Astrocyte of the cerebellum (primary cell): Measurements from ENCODE around the gene ITPRID1.

ENCODE experiments used
- DNase-seq: peaks from one replicate; pipeline ENCODE4 v3.0.0-alpha.2; 2011; ENCODE audit warnings: low read depth
- H3K4me3 ChIP-seq: 2 replicates; pipeline ENCODE4 v1.5.1; 2011; ENCODE audit warnings: mild to moderate bottlenecking, low read depth, low read length, moderate library complexity
- CTCF ChIP-seq: IDR thresholded peaks from 2 replicates; pipeline ENCODE4 v1.5.1; 2012; ENCODE audit warnings: low read length, low read depth, moderate library complexity, mild to moderate bottlenecking; ENCODE audit errors: missing control alignments
- in situ Hi-C: cut with HindIII; loops from 2 replicates; pipeline ENCODE4 v1.10.0; 2017; ENCODE audit warnings: low sequenced_read_pairs

The ITPRID1 gene

GRCh38 chr7:31679574-31680305 lies 165.8 kb downstream of the ITPRID1 start:
- TF ChIP-seq CTCF, result no peak
- no peak for DNase-seq
- in situ Hi-C loops, result no loop called here

DNA sequence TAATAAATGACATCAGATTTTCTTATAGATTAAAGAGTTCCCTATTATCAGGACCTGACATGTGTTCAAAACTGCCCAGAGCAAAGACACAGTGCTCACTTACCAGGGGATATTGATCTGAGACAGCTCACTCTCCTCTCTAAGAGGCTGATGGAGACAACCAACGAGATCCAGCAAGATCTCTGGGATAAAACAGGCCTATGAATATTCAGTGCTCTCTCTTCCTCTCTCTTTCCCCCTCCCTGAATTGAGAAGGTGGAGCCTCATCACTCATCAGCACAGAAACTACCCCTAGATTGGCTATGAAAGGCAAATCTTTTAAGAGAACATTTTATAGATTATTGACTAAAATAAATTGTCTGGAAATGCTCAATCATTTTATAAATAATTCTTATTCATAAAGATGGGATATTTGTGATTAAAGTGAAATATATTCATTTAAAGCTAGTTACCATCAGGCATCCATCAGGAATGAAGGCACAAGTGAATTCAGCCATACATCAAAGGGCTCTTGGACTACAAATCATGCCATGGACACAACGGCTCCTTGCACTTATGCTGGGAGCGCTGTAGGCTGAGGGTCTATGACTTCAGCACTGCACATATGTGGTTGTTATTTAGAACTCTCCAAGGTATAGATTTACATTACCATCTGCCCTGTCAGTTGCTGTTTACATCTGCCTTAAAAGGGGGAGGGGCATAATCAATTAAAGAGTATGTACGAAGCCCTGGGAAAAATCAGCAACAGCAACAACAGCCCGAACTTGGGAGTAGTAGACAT lies 169.7 kb downstream of the ITPRID1 start:
- TF ChIP-seq CTCF, result no peak
- no peak for DNase-seq
- H3K4me3 ChIP-seq, result no peak overlapping the region
- in situ Hi-C loops, result no loop called here

More at GRCh38 chr7:31679574-31680305, 165.8 kb downstream of the ITPRID1 start:
- no peak overlapping the region for H3K4me3 ChIP-seq

GRCh38 chr7:31687024-31687748 lies 173.3 kb downstream of the ITPRID1 start, which contains the start of gene PPP1R17:
Gene PPP1R17, plus strand, starts transcription at chr7:31687215. Its CDS starts 5,227 bp downstream, at chr7:31692442.
- in situ Hi-C loops, result no loop called here

DNA sequence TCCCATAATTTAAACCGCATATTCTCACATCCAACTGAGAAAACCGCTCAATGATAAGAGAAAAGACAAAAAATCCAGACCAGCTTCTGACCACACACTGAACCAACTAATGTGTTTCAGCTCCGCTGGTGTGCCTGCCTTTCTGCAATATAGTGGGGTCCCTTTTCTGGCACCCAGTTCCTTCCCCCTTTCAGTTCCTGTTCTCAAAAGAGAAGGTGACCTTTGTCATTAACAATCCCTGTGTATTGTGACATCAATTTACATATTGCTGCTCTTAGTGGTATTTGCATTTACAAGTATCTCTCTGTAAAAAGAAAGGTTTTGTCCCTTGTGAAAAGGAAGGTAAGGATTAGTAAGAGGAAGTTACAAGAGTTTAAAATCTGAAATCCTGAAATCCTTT lies 174.5 kb downstream of the ITPRID1 start:
- TF ChIP-seq CTCF, result no peak
- in situ Hi-C loops, result no loop called here
- no peak overlapping the region for H3K4me3 ChIP-seq
- no peak for DNase-seq

More at GRCh38 chr7:31687024-31687748, 173.3 kb downstream of the ITPRID1 start, which contains the start of gene PPP1R17:
- no peak within 1 kb of the TSS for H3K4me3 ChIP-seq
- no peak for TF ChIP-seq CTCF
- DNase-seq, result no peak

DNA sequence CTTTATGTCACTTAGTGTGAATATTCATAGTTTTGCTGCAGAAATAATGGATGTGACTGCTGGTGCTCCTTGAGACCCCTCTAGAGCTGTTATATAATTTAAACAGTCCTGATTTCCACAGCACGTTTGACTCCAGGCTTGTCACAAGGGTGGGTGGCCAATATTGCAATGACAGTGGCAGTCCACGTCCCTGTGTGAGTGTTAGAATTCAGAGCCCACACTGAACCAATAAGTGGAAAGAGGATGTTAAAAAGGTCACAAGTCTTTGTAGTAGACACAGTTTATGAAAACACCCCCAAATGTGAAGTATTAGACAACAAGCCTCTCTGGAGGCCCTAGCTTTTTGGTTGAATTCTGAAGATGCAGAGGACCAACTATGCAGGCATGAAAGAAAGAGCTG lies 175.1 kb downstream of the ITPRID1 start:
- DNase-seq, result no peak
- no peak for TF ChIP-seq CTCF
- in situ Hi-C loops, result no loop called here
- H3K4me3 ChIP-seq, result no peak overlapping the region

GRCh38 chr7:31690935-31691334 lies 177.0 kb downstream of the ITPRID1 start:
- no peak for TF ChIP-seq CTCF
- DNase-seq, result no peak
- in situ Hi-C loops, result no loop called here
- H3K4me3 ChIP-seq, result no peak overlapping the region
